GM19025 (cell line): ENCODE results near the gene BPNT1.
A peak's percentile ranks its signal among the peaks of the same experiment; 100 is the strongest.

Experiments
- ATAC-seq: cut with Tn5 transposase; IDR thresholded peaks from one replicate; pipeline ENCODE4 v1.9.1; 2021; ENCODE audit warnings: mild to moderate bottlenecking, low read depth, moderate library complexity; ENCODE audit not compliant: unreplicated experiment

The BPNT1 gene

DNA sequence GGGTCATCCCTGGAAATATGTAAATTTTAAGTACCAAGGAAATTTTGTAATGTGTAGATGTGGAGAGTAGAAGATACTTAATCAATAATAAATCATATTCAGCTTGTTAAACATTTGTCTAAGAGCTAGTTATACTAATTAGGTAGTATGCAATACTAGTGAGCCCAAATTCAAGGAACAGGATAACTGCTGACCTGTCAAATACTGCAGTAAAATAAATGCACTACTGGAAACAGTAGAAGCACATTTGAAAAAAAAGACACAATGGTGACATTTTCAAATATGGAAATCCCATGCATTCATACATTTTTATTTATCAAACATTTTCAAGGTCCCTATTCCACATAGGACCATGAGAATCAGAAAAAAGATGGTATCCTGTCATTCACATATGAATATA, 70.5 kb downstream of the BPNT1 start:
- no peak for ATAC-seq

- peak; percentile 84 for ATAC-seq
Observed at GRCh38 chr1:220013497-220013896, 76.1 kb downstream of the BPNT1 start.

- no peak for ATAC-seq
Observed at GRCh38 chr1:220012259-220012658, 77.3 kb downstream of the BPNT1 start.

GRCh38 chr1:220011620-220012019, 78.0 kb downstream of the BPNT1 start:
- no peak for ATAC-seq
